ENCODE results near the gene MRPL21. TPM values are rescaled to one million over a fixed set of nuclear protein-coding genes. Genes with fewer than 3 reads are reported as not detected.

MRPL21 gene
- total RNA-seq, 1 donor from 2014 or later = 69.1 TPM

GRCh38 chr11:68924073-68924925 is 20.7 kb upstream of the MRPL21 start:
- TF ChIP-seq CTCF (IDR thresholded peaks at IDR 0.05; ENCODE audit: insufficient read depth, low read depth, low read length) (no peak), EZH2 (IDR thresholded peaks at IDR 0.05; ENCODE audit: insufficient read depth, low read length) (no peak)
- Mint-ChIP-seq H3K4me1 (ENCODE audit: low read depth, unreplicated experiment) (peaks cover 13% of the 10 kb centered on the region), H3K27me3 (ENCODE audit: low read depth, unreplicated experiment) (no peaks in the 10 kb centered on the region), H3K36me3 (ENCODE audit: low read depth, unreplicated experiment) (peaks cover 61% of the 10 kb centered on the region), H3K27ac (ENCODE audit: unreplicated experiment) (no peak overlapping the region), H3K9me3 (ENCODE audit: unreplicated experiment) (peaks cover 18% of the 10 kb centered on the region), H3K4me3 (ENCODE audit: unreplicated experiment) (no peak overlapping the region)
- DNase-seq (ENCODE audit: low read depth) = no peak
- H3K27ac ChIP-seq (ENCODE audit: low read depth, low read length) = no peak overlapping the region
- H3K4me1 ChIP-seq (ENCODE audit: insufficient read depth, low read length) = no peaks in the 10 kb centered on the region
- H3K4me2 ChIP-seq (ENCODE audit: low read length) = no peak overlapping the region
- no peak for FAIRE-seq
- H3K36me3 ChIP-seq (ENCODE audit: insufficient read depth, low read length) = peaks cover 17% of the 10 kb centered on the region
- H3K27me3 ChIP-seq (ENCODE audit: insufficient read depth, low read length) = no peaks in the 10 kb centered on the region
- no peak overlapping the region for H2AFZ ChIP-seq (ENCODE audit: low read depth, low read length)
- H3K9ac ChIP-seq (ENCODE audit: low read length) = no peak overlapping the region
- peaks cover 3% of the 10 kb centered on the region for H3K79me2 ChIP-seq (ENCODE audit: insufficient read depth, low read length)
- H3K4me3 ChIP-seq (ENCODE audit: insufficient read depth, low read depth, low read length) = no peak overlapping the region
- H4K20me1 ChIP-seq (ENCODE audit: insufficient read depth, low read length) = peaks cover 3% of the 10 kb centered on the region
- H3K9me3 ChIP-seq (ENCODE audit: insufficient read depth, low read depth, low read length) = peaks cover 7% of the 10 kb centered on the region

GRCh38 chr11:68923614-68924013 is 20.0 kb upstream of the MRPL21 start:
- Histone ChIP-seq H3K4me3 (ENCODE audit: insufficient read depth, low read depth, low read length) (no peak overlapping the region), H3K27me3 (ENCODE audit: insufficient read depth, low read length) (no peaks in the 10 kb centered on the region), H3K27ac (ENCODE audit: low read depth, low read length) (no peak overlapping the region), H3K9me3 (ENCODE audit: insufficient read depth, low read depth, low read length) (peaks cover 7% of the 10 kb centered on the region), H3K4me1 (ENCODE audit: insufficient read depth, low read length) (no peaks in the 10 kb centered on the region), H3K36me3 (ENCODE audit: insufficient read depth, low read length) (peaks cover 14% of the 10 kb centered on the region), H4K20me1 (ENCODE audit: insufficient read depth, low read length) (peaks cover 3% of the 10 kb centered on the region), H2AFZ (ENCODE audit: low read depth, low read length) (no peak overlapping the region), H3K4me2 (ENCODE audit: low read length) (no peak overlapping the region), H3K9ac (ENCODE audit: low read length) (no peak overlapping the region), H3K79me2 (ENCODE audit: insufficient read depth, low read length) (peaks cover 3% of the 10 kb centered on the region)
- no peak for TF ChIP-seq EZH2 (IDR thresholded peaks at IDR 0.05; ENCODE audit: insufficient read depth, low read length)
- TF ChIP-seq CTCF (IDR thresholded peaks at IDR 0.05; ENCODE audit: insufficient read depth, low read depth, low read length) = no peak
- FAIRE-seq (no peak), DNase-seq (ENCODE audit: low read depth) (no peak)
- Mint-ChIP-seq H3K4me1 (ENCODE audit: low read depth, unreplicated experiment) (peaks cover 13% of the 10 kb centered on the region), H3K27me3 (ENCODE audit: low read depth, unreplicated experiment) (no peaks in the 10 kb centered on the region), H3K36me3 (ENCODE audit: low read depth, unreplicated experiment) (peaks cover 62% of the 10 kb centered on the region), H3K9me3 (ENCODE audit: unreplicated experiment) (peaks cover 18% of the 10 kb centered on the region), H3K27ac (ENCODE audit: unreplicated experiment) (no peak overlapping the region), H3K4me3 (ENCODE audit: unreplicated experiment) (no peak overlapping the region)

GRCh38 chr11:68916439-68916838 is 12.8 kb upstream of the MRPL21 start:
- no peak overlapping the region for H3K4me3 ChIP-seq (ENCODE audit: insufficient read depth, low read depth, low read length)
- H3K9me3 Mint-ChIP-seq (ENCODE audit: unreplicated experiment) = no peaks in the 10 kb centered on the region
- no peak overlapping the region for H3K4me2 ChIP-seq (ENCODE audit: low read length)
- H3K4me3 Mint-ChIP-seq (ENCODE audit: unreplicated experiment) = no peak overlapping the region
- H3K4me1 ChIP-seq (ENCODE audit: insufficient read depth, low read length) = no peaks in the 10 kb centered on the region
- DNase-seq (ENCODE audit: low read depth) (no peak), FAIRE-seq (no peak)
- no peaks in the 10 kb centered on the region for H3K27me3 Mint-ChIP-seq (ENCODE audit: low read depth, unreplicated experiment)
- H3K36me3 ChIP-seq (ENCODE audit: insufficient read depth, low read length) = peaks cover 26% of the 10 kb centered on the region
- H3K9me3 ChIP-seq (ENCODE audit: insufficient read depth, low read depth, low read length) = no peaks in the 10 kb centered on the region
- peaks cover 13% of the 10 kb centered on the region for H4K20me1 ChIP-seq (ENCODE audit: insufficient read depth, low read length)
- no peak overlapping the region for H3K9ac ChIP-seq (ENCODE audit: low read length)
- no peak overlapping the region for H3K27ac Mint-ChIP-seq (ENCODE audit: unreplicated experiment)
- H3K79me2 ChIP-seq (ENCODE audit: insufficient read depth, low read length) = no peaks in the 10 kb centered on the region
- no peak overlapping the region for H2AFZ ChIP-seq (ENCODE audit: low read depth, low read length)
- TF ChIP-seq CTCF (IDR thresholded peaks at IDR 0.05; ENCODE audit: insufficient read depth, low read depth, low read length) (no peak), EZH2 (IDR thresholded peaks at IDR 0.05; ENCODE audit: insufficient read depth, low read length) (no peak)
- H3K27me3 ChIP-seq (ENCODE audit: insufficient read depth, low read length) = no peaks in the 10 kb centered on the region
- H3K4me1 Mint-ChIP-seq (ENCODE audit: low read depth, unreplicated experiment) = no peaks in the 10 kb centered on the region
- H3K27ac ChIP-seq (ENCODE audit: low read depth, low read length) = no peak overlapping the region
- H3K36me3 Mint-ChIP-seq (ENCODE audit: low read depth, unreplicated experiment) = peaks cover 36% of the 10 kb centered on the region

All from astrocyte (in vitro differentiated cells and primary cell).